ENCODE measurements around the gene MYLK.

MYLK gene

GRCh38 chr3:123698813-123699212 is 185.3 kb downstream of the MYLK start:
- no peak for DNase-seq (ENCODE audit: low spot score)

- DNase-seq (ENCODE audit: low spot score) = no peak
Observed at GRCh38 chr3:123696808-123697207, 187.3 kb downstream of the MYLK start.

DNA sequence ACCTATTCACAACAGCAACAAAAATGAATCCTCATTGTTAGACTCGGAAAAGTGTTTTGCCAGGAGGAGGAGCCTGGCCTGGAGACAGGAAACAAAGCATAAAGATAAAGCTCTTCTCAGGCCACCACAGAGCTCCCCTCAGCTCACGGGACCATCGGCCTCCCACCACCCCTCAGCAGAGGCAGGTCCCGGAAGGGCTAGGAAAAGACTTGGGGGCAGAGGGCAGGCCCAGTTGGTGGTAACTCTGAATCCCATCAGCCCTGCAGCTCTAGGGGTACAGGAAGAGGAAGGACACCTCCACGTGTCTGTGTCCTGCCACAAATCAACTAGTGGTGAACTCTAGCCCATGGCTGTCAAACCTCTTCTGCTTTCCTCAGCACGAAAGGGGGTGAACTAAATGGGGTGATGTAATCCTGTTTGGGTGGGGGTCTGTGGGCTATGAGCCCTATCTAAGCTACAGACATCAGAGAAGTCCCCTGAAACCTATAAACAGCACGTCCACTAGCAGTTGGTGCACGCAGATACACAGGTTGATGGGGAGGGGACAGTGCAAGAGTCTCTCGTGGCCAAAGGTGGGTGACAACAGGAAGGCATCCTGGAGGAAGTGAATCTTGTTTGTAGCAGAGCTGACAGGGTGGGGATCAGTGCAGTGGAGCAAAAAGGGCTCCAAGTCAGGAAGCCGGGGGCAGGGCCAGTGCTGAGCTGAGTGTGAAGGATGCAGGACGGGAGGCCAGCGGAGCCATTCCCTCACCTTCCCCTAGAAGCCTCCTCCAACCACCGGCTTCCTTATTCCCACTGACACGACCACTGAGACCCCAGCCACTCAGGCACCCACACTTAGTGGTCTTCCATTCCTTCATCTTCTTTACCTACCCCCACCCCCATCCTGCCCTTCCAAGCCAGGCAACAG is 188.1 kb downstream of the MYLK start:
- no peak for DNase-seq (ENCODE audit: low spot score)

DNA sequence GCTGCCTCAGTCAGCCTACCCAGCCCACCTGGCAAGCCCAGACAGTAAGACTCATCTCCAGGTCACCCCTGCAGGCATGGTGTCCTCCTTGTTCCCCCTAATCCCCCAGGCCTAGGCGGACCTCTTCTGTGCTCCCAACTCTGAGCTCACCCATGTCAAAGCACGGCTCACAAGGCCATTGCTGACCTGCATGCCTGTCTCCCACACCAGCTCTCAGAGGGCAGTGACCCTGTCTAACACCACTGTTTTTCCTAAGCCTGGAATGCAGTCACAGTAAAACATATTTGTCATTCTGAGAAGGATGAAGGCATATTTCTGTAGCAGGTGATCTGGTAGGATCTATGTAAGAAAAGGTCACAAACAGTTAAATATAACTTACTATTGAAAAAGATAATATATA is 189.0 kb downstream of the MYLK start:
- DNase-seq (ENCODE audit: low spot score) = no peak

- DNase-seq (ENCODE audit: low spot score) = no peak
Observed at GRCh38 chr3:123694366-123695087, 189.6 kb downstream of the MYLK start.

GRCh38 chr3:123693584-123694190 is 190.4 kb downstream of the MYLK start:
- DNase-seq (ENCODE audit: low spot score) = no peak

DNA sequence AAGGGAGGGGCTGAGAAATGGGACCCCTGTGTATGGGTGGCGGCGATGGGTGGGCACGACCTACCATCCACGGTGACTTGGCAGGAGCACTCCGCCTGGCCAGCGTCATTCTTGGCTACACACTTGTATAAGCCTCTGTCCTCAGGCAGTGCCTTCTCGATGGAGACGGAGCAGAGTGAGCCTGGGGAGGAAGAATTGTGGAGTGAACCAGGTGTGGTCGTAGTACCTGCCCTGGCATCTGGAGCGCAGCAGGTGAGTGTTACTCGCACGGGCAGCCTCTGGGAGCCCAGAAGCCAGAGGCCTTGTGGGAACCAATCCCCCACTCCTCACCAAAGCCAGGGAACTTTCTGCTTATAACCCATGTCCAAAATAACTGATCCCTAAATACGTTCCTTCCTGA is 191.5 kb downstream of the MYLK start:
- no peak for DNase-seq (ENCODE audit: low spot score)

GRCh38 chr3:123692041-123692440 is 192.1 kb downstream of the MYLK start:
- DNase-seq (ENCODE audit: low spot score) = no peak

DNA sequence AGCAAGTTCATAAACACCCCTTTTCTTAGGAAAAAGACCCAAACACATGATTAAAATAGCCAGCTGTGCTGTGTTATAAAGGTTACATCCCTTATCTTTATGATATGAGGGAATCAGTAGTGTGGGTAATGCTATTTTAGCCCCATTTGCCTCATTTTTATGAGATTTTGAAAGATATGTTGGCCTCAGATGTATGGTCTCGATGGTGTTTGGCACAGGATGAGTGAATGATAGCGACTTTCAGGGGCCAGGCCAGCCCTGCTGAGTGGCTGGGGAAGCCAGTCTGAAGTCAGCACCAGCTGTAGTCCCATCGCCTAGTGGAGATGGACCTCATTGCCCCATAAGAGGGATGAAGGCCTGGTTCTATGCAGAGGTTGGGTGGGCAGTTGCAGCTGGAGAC is 194.3 kb downstream of the MYLK start:
- no peak for DNase-seq (ENCODE audit: low spot score)

DNA sequence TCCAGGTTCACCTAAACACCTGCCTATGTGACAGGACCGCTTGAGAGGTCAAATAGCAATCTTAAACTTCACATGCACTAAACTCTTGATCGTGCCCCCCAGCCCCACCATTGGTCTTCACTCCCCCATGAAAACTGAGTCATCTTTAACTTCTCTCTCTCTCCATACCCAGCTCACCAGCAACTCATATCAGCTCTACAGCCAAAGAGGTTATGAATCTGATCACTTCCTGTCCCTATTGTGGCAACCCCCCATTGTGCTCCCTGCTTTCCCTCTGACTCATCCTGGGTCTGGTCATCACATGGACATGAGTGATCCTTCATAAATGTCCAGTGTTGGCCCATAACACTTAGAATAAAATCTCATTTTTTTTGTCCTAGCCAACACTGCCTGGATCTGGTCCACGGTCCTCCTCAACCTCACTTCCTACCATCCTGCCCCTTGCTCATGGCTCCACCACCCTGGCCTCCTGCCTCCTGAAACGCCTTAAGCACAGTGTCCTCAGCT is 195.8 kb downstream of the MYLK start:
- DNase-seq (ENCODE audit: low spot score) = no peak

GRCh38 chr3:123687286-123687685 is 196.8 kb downstream of the MYLK start:
- DNase-seq (ENCODE audit: low spot score) = no peak

- DNase-seq (ENCODE audit: low spot score) = no peak
Observed at GRCh38 chr3:123686251-123686650, 197.9 kb downstream of the MYLK start.

- no peak for DNase-seq (ENCODE audit: low spot score)
Observed at GRCh38 chr3:123685780-123686179, 198.4 kb downstream of the MYLK start.

DNA sequence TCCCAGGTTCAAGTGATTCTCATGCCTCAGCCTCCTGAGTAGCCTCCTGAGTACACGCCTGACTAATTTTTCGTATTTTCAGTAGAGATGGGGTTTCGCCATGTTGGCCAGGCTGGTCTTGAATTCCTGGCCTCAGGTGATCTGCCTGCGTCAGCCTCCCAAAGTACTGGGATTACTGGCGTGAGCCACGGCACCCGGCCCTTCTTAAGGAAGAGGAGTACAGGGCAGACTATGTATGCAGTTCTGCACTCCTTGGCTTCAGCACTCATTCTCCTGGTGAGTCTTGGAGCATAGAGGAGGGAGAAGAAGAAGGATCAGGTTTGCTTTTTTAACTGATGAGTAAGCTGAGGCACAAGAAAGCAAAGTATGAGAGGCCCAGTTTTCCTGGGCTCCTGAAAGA is 199.5 kb downstream of the MYLK start:
- DNase-seq (ENCODE audit: low spot score) = no peak

DNA sequence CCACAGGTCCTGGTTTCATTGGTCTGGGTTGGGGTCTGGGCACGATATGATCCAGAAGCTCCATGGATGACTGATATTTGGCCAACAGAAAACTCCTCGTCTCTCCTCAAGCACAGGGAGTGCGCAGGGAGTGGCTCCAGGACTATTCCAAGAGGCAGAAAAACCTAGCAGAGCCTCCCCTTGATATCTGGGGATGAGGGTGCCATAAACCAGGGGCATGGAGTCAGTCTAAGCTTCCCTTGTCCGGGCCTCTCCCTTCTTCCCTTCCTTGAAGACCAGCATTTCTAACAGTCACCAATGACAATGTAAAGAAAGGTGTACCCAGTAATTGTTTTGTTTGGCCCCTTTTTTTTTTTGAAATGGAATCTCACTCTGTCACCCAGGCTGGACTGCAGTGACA is 199.9 kb downstream of the MYLK start:
- no peak for DNase-seq (ENCODE audit: low spot score)

DNA sequence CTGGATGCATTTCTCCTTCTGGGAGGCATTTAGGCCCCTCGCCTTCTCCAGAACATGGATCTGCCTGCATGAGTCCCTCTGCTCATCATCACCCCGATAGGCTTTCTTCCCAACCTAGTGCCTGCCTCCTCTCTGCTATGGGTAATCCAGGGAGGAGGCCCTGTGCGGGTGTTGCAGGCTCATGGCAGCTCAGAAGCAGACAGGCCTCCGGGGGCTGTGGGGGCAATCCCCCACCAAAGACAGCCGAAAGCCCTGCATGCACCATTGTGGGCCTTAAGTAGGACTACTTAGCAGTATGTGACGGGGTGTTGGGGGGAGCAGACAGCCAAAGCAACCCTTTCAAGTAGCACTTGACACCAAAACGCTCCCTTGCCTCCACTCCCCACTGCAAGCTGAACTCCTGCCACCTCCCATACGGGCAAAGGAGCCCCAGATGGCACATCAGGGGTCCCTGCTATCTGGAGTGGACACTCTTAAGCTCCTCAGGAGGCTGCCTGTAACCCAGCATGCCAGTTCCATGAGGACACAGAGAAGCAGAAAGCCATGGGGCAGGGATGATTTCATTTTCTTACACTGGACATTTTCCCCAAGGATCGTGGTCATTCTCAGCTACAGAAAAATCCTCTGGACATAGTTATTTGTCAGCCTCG is 200.5 kb downstream of the MYLK start:
- DNase-seq (ENCODE audit: low spot score) = no peak

GRCh38 chr3:123682781-123683504 is 201.2 kb downstream of the MYLK start:
- no peak for DNase-seq (ENCODE audit: low spot score)

- no peak for DNase-seq (ENCODE audit: low spot score)
Observed at GRCh38 chr3:123682302-123682701, 201.8 kb downstream of the MYLK start.

DNA sequence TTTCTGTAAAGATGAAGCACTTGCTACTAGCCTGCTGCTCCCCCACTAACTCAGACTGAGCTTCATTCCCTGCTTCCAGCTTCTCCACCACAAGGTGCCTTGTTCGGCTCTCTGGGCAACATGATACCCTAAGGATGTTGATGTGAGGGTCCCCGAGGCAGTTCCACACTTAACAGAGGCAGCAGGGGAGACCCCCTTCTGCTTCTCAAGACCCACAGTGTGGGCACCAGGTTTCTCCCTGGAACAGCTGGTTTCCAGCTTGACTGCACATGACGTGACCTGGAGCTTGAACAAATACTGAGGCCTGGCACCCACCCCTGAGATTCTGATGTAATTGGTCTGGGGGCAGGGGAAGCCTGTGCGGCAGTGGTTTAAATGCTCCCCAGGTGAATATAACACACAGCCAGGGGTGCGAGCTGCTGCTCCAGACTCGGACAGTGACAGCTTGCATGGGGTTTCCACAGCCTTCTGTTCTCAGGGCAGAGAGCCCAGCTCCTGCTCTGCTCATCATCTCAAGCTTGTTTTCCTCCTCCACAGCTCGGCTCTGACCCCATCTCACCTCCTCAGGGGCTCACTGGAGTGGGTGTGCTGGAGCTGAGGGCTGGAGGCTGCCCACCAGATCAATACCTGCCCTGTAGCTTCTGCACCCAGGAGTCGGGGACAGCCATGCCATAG is 204.3 kb downstream of the MYLK start:
- no peak for DNase-seq (ENCODE audit: low spot score)

GRCh38 chr3:123678108-123678511 is 206.0 kb downstream of the MYLK start:
- DNase-seq (ENCODE audit: low spot score) = no peak
